Measurements from ENCODE around the gene RRAD.
A peak's percentile ranks its signal among the peaks of the same experiment; 100 is the strongest.
"Not testable (repeated sequence)": the region's sequence is repeated elsewhere in the genome, so short reads cannot be mapped to it uniquely, and the experiment has no call there.

Gene RRAD

DNA sequence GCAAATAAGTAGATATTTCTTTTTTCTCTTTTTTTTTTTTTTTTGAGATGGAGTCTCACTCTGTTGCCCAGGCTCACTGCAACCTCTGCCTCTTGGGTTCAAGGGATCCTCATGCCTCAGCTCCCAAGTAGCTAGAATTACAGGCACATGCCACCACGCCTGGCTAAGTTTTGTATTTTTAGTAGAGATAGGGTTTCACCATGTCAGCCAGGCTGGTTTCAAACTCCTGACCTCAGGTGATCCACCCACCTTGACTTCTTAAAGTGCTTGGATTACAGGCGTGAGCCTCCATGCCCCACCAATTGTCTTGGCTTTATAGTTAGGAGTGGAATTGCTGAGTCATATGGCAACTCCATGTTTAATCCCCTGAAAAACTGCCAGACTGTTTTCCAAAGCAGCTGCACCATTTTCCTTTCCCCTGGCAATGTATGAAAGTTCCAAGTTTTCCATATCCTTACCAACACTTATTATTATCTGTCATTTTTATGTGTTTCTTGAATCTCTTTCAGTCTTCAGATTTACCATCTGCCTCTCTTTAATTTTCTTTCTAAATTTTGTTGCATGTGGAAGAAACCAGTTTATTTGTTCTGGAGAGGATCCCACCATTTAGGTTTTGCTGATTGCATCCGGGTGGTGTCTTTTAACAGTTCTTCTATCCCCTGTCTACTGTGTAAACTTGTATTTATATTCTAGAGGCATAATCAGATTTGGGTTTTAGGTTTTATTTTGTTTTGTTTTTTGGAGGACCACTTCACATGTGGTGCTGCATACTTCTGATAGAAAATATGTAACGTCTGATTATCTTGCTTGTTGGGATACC, 25.8 kb upstream of the RRAD start:
- no peak for DNase-seq (ENCODE audit: low spot score)

DNA sequence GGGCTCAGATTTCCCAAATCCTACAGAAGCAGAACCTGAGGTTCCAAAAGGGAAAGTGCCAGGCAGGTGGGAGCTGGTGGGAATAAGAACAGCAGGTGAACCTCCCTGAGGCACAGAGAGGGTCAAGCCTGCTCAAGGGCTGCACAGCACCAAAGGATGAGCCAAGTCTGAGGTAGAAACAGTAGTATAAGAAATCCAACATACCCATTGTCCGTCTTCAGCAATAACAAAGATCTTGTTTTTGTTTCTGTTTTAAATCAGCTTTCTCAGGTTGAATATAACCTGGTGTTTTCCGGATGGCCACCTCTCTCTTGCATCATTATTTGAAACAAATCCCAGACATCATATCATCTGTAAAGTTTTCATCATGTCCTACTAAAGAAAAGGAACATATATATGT, 25.1 kb upstream of the RRAD start:
- DNase-seq (ENCODE audit: low spot score) = no peak

DNA sequence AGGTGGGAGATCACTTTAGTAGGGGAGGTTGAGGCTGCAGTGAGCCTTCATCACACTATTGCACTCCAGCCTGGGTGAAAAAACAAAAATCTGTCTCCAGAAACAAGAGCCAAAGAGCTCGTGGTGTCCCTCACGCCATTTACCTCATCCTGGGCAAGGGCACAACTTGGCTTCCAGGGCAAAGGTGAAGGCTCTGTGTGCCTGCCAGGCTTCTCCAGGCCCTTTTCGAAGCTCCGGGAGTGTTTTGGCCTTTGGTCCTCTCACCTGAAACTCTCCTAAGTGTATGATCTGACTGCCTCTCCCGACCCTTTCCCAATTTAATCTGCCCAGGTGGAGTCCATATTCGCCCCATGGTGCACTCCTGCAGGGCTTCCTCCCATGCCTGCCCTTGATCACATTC, 24.1 kb upstream of the RRAD start:
- DNase-seq (ENCODE audit: low spot score) = no peak

DNA sequence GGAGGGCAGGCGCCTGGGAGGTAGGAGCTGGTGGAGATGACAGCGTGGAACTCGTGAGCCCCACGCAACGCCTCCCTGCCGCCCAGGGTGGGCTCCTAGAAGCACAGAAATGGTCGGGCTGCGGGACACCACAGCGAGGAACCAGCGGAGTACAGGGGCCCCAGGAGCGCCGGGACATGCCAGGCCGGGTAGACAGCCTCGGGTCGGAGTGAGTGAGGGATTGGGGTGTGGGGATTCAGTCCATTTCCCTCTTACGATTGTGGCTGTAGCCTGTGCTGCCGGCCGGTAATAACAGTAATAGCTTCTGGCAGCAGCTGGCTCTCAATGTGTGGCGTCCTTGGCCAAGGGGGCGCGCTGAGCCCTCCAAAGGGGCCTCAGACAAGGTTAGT, 23.5 kb upstream of the RRAD start:
- DNase-seq (ENCODE audit: low spot score) = no peak

DNA sequence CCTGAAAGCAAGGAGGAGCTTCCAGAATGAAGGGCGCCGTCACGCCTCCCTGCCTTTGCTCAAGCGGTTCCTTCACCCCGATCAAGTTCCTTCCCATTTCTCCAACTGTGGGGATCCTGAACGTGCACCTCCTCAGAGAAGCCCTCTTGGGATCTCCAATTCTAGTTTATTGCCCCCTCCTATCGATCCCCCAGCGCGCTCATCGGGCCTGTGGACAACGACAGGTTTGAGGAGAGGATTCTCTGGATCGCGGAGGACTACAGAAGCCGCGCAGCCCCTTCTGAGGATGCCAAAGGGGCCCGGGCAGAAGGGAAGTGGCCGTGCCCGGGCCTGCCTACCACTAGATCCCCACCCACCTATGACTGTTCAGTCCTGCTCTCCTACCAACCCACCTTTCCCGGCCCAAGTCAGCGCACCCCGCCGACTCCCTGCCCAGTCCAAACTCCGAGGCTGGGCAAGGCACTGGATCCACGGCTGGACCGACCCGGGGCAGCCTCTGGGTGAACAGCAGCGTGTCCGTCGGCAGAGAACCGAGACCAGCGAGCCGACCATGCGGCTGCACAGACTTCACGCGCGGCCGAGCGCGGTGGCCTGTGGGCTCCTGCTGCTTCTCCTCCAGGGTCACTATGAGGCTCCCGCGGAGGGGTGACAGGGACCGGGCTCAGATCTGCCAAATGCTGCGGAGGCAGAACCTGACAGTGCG, 22.9 kb upstream of the RRAD start:
- no peak for DNase-seq (ENCODE audit: low spot score)

DNA sequence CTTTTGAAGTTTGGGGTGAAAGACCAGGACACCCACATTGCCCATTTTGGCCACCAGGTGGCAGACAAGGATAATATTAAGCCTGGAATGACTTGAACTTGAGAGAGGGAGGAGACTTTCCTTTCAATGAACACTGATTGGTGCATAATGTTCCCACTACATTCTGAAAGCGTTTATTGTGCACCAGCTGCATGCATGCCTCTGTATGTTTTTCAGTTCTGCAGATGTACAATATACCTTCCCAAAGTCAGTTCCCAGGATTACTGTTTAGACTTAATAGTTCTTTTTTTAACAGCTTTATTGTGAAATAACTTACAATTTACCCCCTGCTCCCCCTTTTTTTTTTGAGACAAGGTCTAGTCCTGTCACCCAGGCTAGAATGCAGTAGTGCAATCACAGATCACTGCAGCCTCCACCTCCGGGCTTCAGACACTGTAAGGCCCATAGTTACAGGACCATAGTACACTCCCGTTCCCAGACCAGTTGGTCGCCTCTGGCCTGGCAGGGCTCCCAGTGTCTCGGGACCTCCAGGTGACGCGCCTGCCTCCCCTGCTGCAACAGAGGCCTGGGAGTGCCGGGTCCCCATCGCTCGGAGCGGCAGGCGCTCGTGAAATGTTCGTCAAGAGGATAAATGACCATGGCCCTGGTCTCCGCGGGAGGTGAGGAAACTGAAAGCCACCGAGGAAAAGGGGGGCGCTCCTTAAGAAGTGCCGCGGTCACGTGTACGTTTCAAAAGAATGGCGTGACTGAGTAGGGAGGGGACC, 22.1 kb upstream of the RRAD start:
- DNase-seq (ENCODE audit: low spot score) = peak; percentile 94

DNA sequence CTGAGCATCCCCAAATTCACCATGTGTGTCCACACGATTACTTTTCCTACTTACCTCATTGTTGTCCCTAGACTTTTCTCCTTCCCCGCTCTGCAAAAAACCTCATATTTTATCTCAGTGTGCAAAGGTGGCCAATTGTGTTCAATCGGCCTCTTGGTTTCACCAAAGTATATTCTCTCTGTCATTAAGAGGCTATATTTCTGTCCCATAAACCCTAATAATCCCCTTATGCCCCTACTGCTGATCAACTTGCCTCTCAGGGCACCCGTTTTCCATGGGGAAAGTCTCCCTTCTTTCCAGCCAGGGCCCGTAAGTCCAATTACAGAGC, 21.6 kb upstream of the RRAD start:
- DNase-seq (ENCODE audit: low spot score) = no peak

DNA sequence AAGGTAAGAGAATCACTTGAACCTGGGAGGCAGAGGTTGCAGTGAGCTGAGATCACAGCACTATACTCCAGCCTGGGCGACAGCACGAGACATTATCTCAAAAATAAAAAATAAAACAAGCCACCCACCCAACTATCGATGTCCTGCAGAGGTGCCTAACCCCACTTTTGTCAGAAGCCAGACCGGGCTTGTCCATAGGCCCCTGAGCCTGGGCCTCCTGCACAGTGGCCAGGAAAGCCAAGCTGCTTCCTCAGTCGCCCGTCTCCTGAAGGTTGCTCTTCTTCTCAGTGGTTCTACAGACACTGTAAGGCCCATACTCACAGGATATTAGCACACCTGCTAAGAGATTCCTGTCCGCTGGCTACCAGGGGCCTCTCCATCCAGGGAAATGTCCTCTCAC, 21.2 kb upstream of the RRAD start:
- no peak for DNase-seq (ENCODE audit: low spot score)

DNA sequence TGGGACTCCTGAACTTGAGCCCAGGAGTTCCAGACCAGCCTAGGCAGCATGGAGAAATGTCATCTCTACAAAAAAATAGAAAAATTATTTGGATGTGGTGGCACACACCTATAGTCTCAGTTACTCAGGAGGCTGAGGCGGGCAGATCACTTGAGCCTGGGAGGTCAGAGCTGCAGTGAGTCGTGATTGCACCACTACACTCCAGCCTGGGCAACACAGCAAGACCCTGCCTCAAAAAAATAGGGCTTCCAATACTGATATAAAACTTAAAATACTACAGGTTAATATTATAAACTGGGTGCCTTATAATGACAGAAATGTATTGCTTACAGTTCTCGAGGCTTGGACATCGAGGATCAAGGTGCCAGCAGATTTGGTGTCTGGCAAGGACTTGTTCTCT, 20.6 kb upstream of the RRAD start:
- DNase-seq (ENCODE audit: low spot score) = no peak

DNA sequence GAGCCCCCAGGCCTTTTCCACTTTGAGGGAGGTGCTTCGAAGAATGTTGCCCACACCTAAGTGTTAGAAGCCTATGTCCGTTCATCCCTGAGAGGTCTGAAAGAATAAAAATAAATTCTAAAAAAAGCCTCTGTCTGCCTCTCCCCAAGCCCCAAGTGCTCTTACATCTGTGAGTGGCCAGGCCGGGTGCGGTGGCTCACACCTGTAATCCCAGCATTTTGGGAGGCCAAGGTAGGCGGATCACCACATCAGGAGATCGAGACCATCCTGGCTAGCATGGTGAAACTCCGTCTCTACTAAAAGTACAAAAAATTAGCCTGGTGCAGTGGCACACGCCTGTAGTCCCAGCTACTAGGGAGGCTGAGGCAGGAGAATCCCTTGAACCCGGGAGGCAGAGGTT, 19.6 kb upstream of the RRAD start:
- not testable (repeated sequence) for DNase-seq (ENCODE audit: low spot score)

DNA sequence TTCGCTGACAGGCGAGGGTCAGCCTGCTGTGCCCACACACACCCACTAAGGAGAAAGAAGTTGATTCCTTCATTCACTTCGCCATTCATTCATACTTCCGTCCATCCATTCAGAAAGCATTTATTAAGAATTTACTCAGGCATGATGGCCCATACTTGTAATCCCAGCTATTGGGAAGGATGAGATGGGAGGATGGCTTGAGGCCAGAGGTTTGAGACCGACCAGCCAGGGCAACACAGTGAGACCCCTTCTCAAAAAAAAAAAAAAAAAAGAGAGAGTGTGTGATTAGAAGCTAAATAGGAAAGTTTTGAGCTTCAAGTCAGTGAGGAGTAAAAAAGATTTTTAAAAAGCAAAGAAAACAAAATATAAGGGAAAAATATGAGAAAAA, 18.7 kb upstream of the RRAD start:
- no peak for DNase-seq (ENCODE audit: low spot score)

DNA sequence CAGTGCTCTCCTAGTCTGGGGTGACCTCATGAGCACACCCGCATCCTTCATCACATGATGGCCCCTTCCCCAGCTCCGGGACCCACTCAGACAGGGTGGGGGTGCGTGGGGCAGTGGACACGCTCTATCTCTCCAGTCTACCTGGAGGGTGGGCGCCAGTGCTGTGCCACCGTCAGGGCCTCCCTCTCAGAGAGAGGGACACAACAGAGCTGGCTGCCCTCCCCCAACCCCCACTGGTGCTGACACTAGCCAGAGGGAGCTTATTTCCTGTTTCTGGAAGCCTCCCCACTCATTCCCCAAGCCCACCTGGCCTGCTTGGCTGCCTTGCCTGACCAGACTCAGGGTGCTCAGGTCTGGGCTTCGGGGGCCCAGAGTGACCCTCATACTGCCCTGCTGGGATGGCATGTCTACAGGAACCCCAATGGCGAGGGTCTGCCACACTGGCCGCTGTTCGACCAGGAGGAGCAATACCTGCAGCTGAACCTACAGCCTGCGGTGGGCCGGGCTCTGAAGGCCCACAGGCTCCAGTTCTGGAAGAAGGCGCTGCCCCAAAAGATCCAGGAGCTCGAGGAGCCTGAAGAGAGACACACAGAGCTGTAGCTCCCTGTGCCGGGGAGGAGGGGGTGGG, 18.2 kb upstream of the RRAD start:
- no peak for DNase-seq (ENCODE audit: low spot score)

DNA sequence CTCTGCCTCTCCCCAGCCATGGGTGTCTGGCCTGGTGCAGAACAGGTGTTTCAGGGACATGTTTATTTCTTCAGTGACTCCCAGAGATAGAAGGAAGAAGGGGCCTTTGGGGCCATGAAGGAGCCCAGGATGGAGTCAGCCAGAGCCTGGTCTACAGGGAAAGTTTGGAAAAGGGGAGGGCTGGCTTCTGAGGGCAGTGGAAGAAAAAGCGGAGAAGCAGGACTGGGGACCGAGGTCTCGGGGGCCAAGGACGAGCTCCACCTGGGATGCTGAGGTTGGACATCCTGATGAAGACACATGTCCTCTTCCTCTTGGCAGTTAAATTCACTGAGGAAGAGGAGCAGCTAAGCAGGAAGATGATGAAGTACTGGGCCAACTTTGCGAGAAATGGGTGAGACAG, 17.6 kb upstream of the RRAD start:
- no peak for DNase-seq (ENCODE audit: low spot score)

DNA sequence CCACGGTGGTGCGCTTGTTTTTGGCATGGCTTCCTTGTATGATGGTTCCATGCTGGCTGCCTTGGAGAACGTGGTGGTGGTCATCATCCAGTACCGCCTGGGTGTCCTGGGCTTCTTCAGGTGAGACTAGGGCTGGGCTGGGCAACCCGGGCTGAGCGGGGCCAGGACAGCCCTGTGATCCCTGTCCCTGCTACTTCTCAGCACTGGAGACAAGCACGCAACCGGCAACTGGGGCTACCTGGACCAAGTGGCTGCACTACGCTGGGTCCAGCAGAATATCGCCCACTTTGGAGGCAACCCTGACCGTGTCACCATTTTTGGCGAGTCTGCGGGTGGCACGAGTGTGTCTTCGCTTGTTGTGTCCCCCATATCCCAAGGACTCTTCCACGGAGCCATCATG, 14.9 kb upstream of the RRAD start:
- no peak for DNase-seq (ENCODE audit: low spot score)

DNA sequence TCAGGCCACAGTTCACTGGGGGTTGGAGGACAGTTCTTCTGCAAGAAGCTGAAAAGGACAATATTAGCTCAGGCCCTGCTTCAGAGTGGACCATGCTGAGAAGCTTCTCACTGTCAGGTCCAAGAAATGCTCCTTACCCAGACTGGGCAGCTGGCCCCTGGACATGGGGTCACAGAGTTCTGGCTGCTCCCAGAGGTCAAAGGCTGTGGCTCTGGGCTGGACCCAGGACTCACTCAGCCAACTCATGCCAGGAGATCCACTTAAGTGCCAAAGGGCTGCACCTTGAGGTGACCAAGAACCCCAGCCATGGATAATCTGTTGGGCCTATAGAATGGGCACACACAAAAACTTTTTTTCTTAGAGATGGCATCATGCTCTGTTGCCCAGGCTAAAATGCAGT, 14.0 kb upstream of the RRAD start:
- DNase-seq (ENCODE audit: low spot score) = no peak

DNA sequence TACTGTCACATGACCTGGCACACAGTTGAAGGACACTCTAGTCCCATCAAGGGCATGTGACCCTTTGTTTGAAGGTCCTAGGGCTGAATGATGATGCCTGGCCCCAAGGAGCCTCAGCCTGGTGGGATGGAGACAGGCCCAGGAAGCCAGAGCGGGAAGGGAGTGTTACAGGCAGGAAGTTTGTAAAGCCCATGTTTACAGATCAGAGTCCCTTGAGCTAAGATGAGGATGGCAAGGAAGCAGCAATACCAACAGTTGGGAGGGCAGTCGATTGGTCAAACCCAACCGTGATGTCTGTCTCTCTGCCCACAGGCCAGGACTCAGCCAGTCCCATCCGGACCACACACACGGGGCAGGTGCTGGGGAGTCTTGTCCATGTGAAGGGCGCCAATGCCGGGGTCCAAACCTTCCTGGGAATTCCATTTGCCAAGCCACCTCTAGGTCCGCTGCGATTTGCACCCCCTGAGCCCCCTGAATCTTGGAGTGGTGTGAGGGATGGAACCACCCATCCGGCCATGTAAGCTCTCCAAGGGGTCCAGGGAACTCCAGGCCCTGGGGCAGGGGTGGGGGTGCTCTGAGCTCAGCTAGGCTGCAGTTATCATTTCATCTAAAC, 12.5 kb upstream of the RRAD start:
- DNase-seq (ENCODE audit: low spot score) = no peak

DNA sequence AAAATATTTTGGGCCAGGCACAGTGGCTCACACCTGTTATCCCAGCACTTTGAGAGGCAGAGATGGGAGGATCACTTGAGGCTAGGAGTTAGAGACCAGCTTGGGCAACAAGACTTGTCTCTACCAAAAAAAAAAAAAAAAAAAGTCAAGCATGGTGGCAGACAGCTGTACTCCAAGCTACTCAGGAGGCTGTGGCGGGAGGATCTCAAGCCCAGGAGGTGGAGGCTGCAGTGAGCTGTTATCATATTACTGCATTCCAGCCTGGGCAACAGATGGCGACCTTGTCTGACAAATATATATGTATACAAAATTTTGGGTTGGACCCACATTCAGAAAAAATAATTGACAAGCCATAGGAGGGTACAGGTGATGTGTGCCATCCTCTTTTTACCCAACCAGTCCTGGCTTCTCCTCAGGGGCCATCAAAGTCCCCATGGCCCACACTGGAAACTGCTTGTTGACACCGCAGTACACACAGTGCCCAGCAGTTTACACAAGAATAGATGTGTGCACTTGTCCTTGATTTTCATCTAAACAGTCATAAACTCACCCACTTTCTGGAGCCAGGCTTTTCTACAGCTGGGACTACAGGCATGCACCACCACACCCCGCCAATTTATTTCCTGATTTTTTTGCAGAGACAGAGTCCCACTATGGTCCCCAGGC, 11.7 kb upstream of the RRAD start:
- DNase-seq (ENCODE audit: low spot score) = no peak

DNA sequence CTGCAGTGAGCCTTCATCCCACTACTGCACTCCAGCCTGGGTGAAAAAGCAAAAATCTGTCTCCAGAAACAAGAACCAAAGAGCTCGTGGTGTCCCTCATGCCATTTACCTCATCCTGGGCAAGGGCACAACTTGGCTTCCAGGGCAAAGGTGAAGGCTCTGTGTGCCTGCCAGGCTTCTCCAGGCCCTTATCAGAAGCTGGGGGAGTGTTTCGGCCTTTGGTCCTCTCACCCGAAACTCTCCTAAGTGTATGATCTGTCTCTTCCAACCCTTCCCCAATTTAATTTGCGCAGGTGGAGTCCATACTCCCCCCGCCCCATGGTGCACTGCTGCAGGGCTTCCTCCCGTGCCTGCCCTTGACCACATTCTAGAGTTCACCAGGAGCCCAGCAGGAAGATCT, 11.1 kb upstream of the RRAD start:
- no peak for DNase-seq (ENCODE audit: low spot score)

DNA sequence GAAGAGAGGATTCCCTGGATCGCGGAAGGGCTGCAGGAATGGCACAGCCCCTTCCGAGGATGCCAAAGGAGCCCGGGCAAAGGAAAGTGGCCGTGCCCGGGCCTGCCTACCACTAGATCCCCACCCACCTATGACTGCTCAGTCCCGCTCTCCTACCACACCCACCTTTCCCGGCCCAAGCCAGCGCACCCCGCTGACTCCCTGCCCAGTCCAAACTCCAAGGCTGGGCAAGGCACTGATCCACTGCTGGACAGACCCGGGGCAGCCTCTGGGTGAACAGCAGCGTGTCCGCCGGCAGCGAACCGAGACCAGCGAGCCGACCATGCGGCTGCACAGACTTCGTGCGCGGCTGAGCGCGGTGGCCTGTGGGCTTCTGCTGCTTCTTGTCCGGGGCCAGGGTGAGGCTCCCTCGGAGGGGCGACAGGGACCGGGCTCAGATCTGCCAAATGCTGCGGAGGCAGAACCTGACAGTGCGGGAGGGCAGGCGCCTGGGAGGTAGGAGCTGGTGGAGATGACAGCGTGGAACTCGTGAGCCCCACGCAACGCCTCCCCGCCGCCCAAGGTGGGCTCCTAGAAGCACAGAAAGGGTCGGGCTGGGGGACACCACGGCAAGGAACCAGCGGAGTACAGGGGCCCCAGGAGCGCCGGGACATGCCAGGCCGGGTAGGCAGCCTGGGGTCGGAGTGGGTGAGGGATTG, 10.1 kb upstream of the RRAD start, which contains the start of gene CES2:
CES2 (plus strand) TSS at position 203 of the 698 bp plus-strand sequence; CDS start at position 323, 120 bp downstream.
- no peak for DNase-seq (ENCODE audit: low spot score)

DNA sequence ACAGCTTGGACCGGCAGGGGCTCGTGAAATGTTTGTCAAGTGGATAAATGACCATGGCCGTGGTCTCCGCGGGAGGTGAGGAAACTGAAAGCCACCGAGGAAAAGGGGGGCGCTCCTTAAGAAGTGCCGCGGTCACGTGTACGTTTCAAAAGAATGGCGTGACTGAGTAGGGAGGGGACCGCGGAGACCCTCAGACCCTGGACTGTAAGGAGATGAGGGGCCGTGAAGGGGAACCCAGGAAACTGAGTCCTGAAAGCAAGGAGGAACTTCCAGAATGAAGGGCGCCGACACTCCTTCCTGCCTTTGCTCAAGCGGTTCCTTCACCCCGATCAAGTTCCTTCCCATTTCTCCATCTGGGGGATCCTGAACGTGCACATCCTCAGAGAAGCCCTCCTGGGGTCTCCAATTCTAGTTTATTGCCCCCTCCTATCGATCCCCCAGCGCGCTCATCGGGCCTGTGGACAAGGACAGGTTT, 9.5 kb upstream of the RRAD start:
- DNase-seq (ENCODE audit: low spot score) = not testable (repeated sequence)

All from NAMALWA (cell line).